A673 (cell line): ENCODE measurements around the gene PATJ. TPM values are rescaled to one million over a fixed set of nuclear protein-coding genes. Genes with fewer than 3 reads are reported as not detected.

Source experiments
- BruUV-seq: library from RNA; stranded (reverse); fragments of 400-500 nt; replicated peaks from 2 replicates; lab custom pipeline; 2021; lab: Mats Ljungman, UMichigan
- CTCF ChIA-PET: fragments of 300-600 bp; sonication (Branson Sonifier 250); formaldehyde crosslinking; loops from one replicate; lab custom pipeline; 2022; ENCODE audit warnings: antibody characterized with exemption; lab: Charles Lee
- POLR2A ChIA-PET: fragments of 300-600 bp; sonication (Branson Sonifier 250); formaldehyde crosslinking; loops from one replicate; lab custom pipeline; 2022; ENCODE audit warnings: antibody characterized with exemption; ENCODE audit not compliant: low non-redundant PET; lab: Charles Lee
- DNase-seq: peaks from one replicate; pipeline ENCODE4 v3.0.0-alpha.2; 2015; ENCODE audit warnings: low spot score
- H3K27ac ChIP-seq: fragments of 200-600 bp; sonication (generic); 2 replicates; pipeline ENCODE4 v1.5.1; 2016; ENCODE audit warnings: mixed run types, low read depth, mild to moderate bottlenecking, mixed read lengths, antibody characterized with exemption, low read length; ENCODE audit not compliant: poor library complexity, severe bottlenecking
- H3K27me3 ChIP-seq: fragments of 200-600 bp; sonication (generic); replicated peaks from 2 replicates; pipeline ENCODE4 v1.6.1; 2017; ENCODE audit warnings: mixed run types, low read depth, mild to moderate bottlenecking, mixed read lengths, antibody characterized with exemption, low read length; ENCODE audit not compliant: insufficient read depth, poor library complexity
- H3K36me3 ChIP-seq: fragments of 200-600 bp; sonication (generic); 2 replicates; pipeline ENCODE4 v1.6.1; 2016; ENCODE audit warnings: mixed run types, mild to moderate bottlenecking, mixed read lengths, antibody characterized with exemption, low read length; ENCODE audit not compliant: insufficient read depth, poor library complexity, severe bottlenecking
- H3K4me1 ChIP-seq: fragments of 200-600 bp; sonication (generic); 2 replicates; pipeline ENCODE4 v1.6.1; 2017; ENCODE audit warnings: mixed run types, mild to moderate bottlenecking, mixed read lengths, antibody characterized with exemption, low read length; ENCODE audit not compliant: insufficient read depth, poor library complexity, severe bottlenecking
- H3K4me3 ChIP-seq: fragments of 200-600 bp; sonication (generic); 2 replicates; pipeline ENCODE4 v1.5.1; 2016; ENCODE audit warnings: low read depth, mixed run types, mild to moderate bottlenecking, mixed read lengths, low read length; ENCODE audit not compliant: poor library complexity, severe bottlenecking
- H3K9me3 ChIP-seq: fragments of 200-600 bp; sonication (generic); 2 replicates; pipeline ENCODE4 v1.6.1; 2016; ENCODE audit warnings: mixed run types, low read depth, mild to moderate bottlenecking, mixed read lengths, antibody characterized with exemption, low read length; ENCODE audit not compliant: poor library complexity, severe bottlenecking
- CTCF ChIP-seq: fragments of 300-800, 200-600 bp; sonication (generic); conservative IDR thresholded peaks from 2 replicates; pipeline ENCODE4 v1.5.1; 2017; ENCODE audit warnings: low read depth, mild to moderate bottlenecking, antibody characterized with exemption, low read length, moderate library complexity, mixed read lengths
- EZH2 ChIP-seq: fragments of 200-600 bp; sonication (generic); IDR thresholded peaks from 2 replicates; pipeline ENCODE4 v1.6.1; 2017; ENCODE audit warnings: borderline replicate concordance, low read depth, mild to moderate bottlenecking, mixed read lengths, antibody characterized with exemption, low read length; ENCODE audit not compliant: poor library complexity, severe bottlenecking
- intact Hi-C: fragments of 100-400 bp; cut with micrococcal nuclease; formaldehyde crosslinking; loops from one replicate; pipeline ENCODE4 v1.10.0; 2022; ENCODE audit not compliant: unreplicated experiment
- total RNA-seq: library from RNA; stranded (reverse); gene quantifications from 2 replicates; pipeline ENCODE4 v1.2.3, GENCODE V29; 2021

The PATJ gene
- total RNA-seq, 1 experiment from 2014 or later, result 6.6 TPM

- Histone ChIP-seq H3K4me1 (peaks cover 10% of the 10 kb centered on the region), H3K36me3 (no peaks in the 10 kb centered on the region), H3K27me3 (no peaks in the 10 kb centered on the region), H3K9me3 (no peaks in the 10 kb centered on the region), H3K4me3 (no peak overlapping the region), H3K27ac (no peak overlapping the region)
- DNase-seq, result no peak
- ChIA-PET CTCF (interaction anchor here (0.5 kb wide), 1 partner anchor 26 kb away, joined by 3 read pairs; no protein-coding TSS in a partner anchor), POLR2A (no interaction called here)
- intact Hi-C loops, result no loop called here
- BruUV-seq, result no TSS peak
- TF ChIP-seq CTCF, result no peak
- no peak for TF ChIP-seq EZH2
Observed at GRCh38 chr1:61979729-61980128, 237.4 kb downstream of the PATJ start.

GRCh38 chr1:61980561-61980960 is 238.3 kb downstream of the PATJ start:
- intact Hi-C loops, result no loop called here
- POLR2A ChIA-PET, result no interaction called here

GRCh38 chr1:61981870-61982660 is 239.8 kb downstream of the PATJ start:
- H3K9me3 ChIP-seq, result no peaks in the 10 kb centered on the region
- no peaks in the 10 kb centered on the region for H3K27me3 ChIP-seq
- no peaks in the 10 kb centered on the region for H3K36me3 ChIP-seq
- BruUV-seq, result no TSS peak
- H3K27ac ChIP-seq, result no peak overlapping the region
- intact Hi-C loops, result no loop called here
- DNase-seq, result no peak
- TF ChIP-seq EZH2 (no peak), CTCF (no peak)
- POLR2A ChIA-PET, result no interaction called here
- H3K4me3 ChIP-seq, result no peak overlapping the region
- peaks cover 10% of the 10 kb centered on the region for H3K4me1 ChIP-seq
- CTCF ChIA-PET, result no interaction called here

More at GRCh38 chr1:61980561-61980960, 238.3 kb downstream of the PATJ start:
- peak; percentile 74 for DNase-seq
- H3K4me3 ChIP-seq, result no peak overlapping the region
- H3K4me1 ChIP-seq, result peaks cover 10% of the 10 kb centered on the region
- TF ChIP-seq EZH2 (no peak), CTCF (no peak)
- no peak overlapping the region for H3K27ac ChIP-seq
- H3K36me3 ChIP-seq, result no peaks in the 10 kb centered on the region
- CTCF ChIA-PET, result no interaction called here
- no TSS peak for BruUV-seq
- H3K9me3 ChIP-seq, result no peaks in the 10 kb centered on the region
- no peaks in the 10 kb centered on the region for H3K27me3 ChIP-seq
